ENCODE measurements around the gene NOX5.

NOX5 gene

DNA sequence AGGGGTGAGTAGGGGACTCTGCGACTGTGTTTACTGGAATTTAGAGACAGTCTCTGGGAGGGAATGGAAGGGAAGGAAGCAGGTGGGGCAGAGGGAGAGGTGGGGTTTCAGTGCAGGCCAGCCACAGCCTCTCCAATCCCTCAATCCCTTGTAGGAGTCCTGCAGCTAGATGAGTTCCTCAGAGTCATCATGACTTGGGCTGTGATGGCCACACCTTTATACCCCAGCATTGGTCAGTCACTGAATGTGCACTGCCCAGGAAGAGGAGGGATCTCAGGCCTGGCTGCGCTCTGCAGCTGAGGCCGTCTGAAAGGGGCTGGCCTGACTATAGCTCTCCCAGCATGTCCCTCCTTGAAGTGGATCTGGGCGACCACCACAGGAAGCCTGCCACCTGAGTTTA is 78.6 kb downstream of the NOX5 start:
- no peak overlapping the region for H3K4me3 ChIP-seq (ENCODE audit: low read length)
- TF ChIP-seq ZNF274 (IDR thresholded peaks at IDR 0.05; ENCODE audit: low read depth, low read length): no peak

DNA sequence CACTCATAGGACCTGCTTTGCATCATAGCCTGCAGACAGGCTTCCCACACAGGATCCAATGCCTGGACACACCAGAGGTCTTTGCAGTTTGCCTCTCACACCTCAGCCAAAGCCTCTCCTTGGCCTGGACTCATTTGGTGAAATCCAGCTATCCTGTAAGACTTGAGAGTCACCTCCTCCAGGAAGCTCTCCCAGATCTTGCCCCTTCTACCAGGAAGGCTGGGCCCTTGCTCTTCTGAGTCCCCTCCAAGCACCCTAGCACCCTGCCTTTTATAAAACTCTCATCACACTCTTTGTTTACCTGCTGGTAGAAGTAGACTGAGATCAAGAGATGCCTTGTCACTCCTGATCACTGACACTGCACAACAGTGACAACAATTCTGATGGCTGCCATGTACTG is 79.1 kb downstream of the NOX5 start:
- H3K4me3 ChIP-seq (ENCODE audit: low read length): no peak overlapping the region
- TF ChIP-seq ZNF274 (IDR thresholded peaks at IDR 0.05; ENCODE audit: low read depth, low read length): no peak

DNA sequence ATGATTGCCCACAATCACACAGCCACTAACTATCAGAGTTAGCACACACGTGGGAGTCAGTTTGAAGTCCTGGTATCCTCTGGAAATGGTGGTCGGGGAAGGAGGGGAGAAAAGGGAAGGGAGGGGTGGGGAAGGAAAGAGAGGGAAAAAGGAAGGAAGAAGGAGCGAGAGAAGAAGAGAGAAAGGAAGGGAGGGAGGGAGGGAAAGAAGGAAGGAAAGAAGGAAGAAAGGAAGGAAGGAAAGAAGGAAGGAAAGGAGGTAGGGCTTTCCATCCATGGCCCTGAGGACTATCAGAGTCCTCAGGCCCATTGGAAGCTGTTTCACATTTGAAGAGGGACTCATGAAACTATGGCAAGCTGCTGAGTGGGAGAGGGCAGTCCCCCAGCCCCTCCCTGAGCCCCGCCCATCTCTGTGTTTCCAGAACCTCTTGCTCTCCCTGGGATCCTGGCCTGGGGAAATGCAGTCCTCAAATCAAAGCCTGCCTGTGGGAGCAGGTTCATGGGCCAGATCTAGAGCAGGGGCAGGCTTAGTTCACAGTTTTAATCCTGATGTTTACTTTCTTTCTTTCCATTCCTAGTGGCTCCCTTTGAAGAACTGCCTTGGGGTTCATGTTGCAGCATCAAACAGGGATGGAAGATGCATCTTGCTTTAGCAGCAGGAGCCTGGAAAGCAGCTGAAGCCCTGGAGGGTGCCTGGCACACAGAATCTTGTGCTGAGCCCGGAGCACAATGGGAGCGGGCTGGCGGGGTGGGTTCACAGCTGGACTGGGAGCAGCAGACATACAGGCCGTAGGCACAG is 79.8 kb downstream of the NOX5 start:
- TF ChIP-seq ZNF274 (IDR thresholded peaks at IDR 0.05; ENCODE audit: low read depth, low read length): no peak
- no peak overlapping the region for H3K4me3 ChIP-seq (ENCODE audit: low read length)

DNA sequence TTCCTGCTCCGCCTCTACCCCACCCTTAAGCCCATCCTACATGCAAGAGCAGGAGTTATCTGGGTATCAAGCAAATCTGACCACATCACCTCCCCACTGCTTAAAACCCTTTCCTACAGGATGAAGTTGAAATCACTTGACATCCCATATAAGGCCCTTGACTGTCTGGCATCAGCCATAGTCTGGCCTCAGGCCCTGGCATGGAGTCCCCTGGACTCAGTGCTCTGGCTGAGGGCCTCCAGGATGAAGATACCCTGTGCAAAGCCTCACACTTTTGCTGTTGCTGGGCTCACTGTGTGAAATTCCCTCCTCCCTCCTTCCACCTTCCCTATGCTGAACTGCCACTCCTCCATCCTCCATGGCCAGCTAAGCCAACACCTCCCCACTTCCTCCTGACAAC is 80.8 kb downstream of the NOX5 start:
- no peak overlapping the region for H3K4me3 ChIP-seq (ENCODE audit: low read length)
- no peak for TF ChIP-seq ZNF274 (IDR thresholded peaks at IDR 0.05; ENCODE audit: low read depth, low read length)

DNA sequence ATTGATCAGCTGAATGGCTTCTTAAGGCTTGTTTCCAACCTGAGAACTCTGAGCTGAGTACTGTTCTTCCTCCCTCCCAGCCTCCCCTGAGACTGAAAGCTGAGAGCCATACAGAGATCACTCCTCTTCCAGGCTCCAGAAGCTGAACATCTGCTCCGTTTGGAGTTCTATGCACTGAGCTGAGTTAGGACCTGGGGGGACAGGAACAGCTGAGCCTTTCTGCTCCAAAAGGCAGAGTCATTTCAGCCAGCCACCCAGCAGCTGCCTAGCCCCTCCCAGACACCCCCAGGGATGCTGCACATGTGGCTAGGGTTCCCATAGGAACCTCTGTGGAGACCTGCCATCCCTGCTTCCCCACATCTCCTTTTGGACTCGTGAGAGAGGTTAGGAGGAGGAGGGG is 81.7 kb downstream of the NOX5 start:
- no peak overlapping the region for H3K4me3 ChIP-seq (ENCODE audit: low read length)
- TF ChIP-seq ZNF274 (IDR thresholded peaks at IDR 0.05; ENCODE audit: low read depth, low read length): no peak

DNA sequence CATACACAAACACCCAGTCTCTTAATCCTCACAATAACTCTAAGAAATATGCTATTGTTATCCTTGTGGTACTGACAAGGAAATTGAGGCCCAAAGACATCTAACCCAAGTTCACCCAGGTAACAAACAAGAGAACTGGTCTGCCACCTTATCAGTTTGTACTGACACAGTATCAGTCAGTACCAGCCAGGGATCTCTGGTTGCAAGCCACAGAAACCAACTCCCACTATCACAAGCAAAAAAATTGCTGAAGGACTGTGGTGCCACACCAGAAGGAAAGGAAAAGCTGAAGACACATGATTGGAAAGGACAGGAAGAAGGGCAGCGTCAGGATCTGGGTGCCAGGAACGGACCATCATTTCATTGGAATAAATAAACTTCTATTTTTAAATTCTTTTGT is 82.1 kb downstream of the NOX5 start:
- no peak overlapping the region for H3K4me3 ChIP-seq (ENCODE audit: low read length)
- TF ChIP-seq ZNF274 (IDR thresholded peaks at IDR 0.05; ENCODE audit: low read depth, low read length): no peak

DNA sequence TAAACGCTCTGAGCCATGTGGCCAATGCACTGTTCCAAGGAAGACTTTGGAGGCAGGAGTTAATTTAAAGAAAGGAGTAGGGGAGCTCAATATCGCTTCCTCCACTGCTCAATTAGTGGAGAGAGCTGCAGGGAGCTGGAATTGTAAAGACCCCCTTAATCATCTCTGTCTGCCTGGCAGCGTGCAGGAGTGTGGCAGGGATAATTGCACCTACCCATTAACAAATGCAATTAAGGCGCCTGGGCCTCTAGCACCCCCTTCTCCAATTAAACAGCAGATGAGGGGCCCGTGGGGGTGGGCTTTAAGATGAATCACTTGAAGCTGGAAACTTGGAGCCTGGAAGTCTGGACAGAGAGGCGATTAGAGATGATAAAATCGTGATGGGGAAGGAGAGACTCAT is 84.3 kb downstream of the NOX5 start:
- no peak for TF ChIP-seq ZNF274 (IDR thresholded peaks at IDR 0.05; ENCODE audit: low read depth, low read length)
- H3K4me3 ChIP-seq (ENCODE audit: low read length): no peak overlapping the region

DNA sequence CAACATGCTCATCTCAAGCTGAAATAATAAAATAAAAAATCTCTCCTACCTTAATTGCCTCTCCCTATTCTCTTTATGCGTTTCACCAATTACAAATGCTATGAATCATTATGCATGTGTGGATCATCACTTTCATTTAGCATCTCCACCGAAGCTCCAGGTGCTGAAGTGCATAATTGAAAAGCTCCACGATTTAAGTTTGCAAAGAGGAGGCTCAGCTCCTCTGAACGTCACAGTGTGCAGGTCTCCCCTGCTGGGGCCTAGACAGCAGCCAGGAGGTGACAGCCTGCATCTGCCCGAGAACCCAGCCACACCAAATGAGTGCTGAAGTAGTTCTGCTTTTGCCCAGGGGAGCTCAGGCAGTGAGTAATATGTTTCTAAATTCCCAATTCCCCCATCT is 85.4 kb downstream of the NOX5 start:
- H3K4me3 ChIP-seq (ENCODE audit: low read length): no peak overlapping the region
- TF ChIP-seq ZNF274 (IDR thresholded peaks at IDR 0.05; ENCODE audit: low read depth, low read length): no peak

DNA sequence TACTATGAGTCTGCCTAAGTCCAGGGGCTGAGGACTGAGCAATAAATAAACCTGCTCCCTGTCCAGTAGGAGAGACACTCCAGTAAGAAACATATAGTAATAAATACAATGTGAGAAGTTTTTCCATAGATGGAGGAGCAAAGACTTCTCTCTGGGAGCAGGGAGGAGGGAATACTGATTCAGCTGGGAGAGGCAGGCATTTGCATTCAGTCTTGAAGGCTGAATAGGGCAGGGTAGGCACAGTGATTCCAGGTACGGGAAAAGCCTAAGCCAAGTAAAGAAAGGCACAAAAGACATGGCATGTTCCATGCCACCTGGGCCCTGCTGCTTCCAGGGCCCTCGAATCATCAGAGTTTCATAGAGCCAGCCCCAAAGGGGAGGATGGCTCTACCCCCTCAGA is 86.3 kb downstream of the NOX5 start:
- H3K4me3 ChIP-seq (ENCODE audit: low read length): no peak overlapping the region
- TF ChIP-seq ZNF274 (IDR thresholded peaks at IDR 0.05; ENCODE audit: low read depth, low read length): no peak

DNA sequence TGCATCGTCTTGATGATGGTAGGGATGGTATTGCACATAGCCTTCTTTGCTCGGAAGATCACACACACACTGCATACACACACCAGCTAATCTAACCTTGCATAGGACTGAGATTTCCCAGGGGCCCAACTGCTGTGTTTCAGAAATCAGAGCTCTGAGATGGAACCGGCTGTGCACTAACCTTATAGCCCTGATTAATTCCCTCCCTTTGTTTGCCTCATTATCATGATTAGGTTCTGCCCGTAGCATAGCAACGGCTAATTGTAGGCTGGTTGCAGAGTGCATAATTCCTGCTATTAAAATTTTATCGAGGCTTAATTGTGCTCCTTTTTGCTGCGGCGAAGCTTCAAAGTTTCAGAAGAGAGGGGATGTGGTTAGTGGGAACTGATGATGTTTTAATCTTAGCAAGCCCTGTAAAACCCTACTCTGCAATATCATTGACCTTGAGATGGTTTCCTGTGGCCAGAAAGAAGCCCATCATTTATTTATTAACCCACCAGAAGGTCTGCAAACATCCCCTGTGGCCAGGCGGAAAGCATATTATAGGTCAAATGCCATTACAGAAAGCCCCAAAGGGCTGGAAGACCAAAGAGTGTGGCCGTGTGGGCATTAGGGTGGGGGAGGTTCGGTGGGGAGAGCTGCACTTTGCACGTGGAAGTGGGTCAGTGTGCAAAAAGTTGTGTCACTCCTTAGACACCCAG is 89.7 kb downstream of the NOX5 start:
- TF ChIP-seq ZNF274 (IDR thresholded peaks at IDR 0.05; ENCODE audit: low read depth, low read length): no peak
- no peak overlapping the region; the same call in 1 of the 2 replicates for H3K4me3 ChIP-seq (ENCODE audit: low read length)

DNA sequence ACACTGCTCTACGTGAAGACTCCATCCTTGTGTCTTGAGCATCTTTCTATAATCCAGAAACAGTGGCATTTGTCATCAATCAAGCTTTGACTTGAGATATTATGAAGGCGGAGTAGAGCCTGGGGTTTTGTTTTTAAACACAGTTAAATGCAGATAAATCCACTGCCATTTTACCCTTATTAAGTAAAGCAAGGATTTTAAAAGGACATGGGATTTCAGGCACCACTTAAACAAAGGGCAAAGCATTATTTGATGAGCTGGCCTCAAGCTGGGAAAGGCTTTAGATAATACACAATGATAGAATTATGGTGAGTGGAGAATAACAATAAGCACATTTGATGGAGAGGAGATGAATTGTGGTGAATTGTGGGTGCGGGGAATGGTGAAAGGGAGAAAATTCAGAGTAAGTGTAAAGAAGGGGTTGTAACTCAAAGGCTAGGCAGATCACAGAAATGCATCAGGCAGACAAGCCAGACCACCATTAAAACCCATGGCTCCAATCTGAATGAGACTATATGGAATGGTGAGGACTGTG is 91.0 kb downstream of the NOX5 start:
- no peak overlapping the region for H3K4me3 ChIP-seq (ENCODE audit: low read length)
- TF ChIP-seq ZNF274 (IDR thresholded peaks at IDR 0.05; ENCODE audit: low read depth, low read length): no peak

DNA sequence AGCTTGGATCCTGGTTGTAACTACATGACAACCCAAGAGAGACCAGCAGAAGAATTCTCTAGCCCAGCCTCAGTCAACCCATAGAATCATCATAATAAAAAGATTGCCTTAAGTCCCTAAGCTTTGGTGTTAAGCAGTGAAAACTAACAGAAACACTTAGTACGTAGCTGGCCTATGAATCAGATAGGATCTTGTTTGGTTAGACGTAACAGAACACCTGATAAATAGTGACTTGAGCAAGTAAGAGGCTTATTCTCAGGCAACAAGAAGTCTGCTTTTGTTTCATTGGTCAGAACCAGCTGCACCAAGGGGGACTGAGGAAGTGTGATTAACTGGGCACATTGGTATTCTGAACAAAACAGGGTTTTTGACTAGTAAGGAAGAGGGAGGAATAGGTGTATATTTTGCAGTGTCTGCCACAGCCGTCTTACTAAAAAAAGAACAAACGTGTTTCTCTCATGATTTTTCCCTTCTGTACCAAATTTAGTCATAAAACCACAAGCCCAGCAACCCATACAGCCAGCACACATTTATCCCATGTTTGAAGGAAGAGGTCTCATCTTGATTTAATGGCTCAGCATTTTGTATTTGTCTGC is 92.6 kb downstream of the NOX5 start:
- TF ChIP-seq ZNF274 (IDR thresholded peaks at IDR 0.05; ENCODE audit: low read depth, low read length): no peak
- H3K4me3 ChIP-seq (ENCODE audit: low read length): no peak overlapping the region

Data from GM08714 (cell line).